Measurements from ENCODE around the gene JUP. TPM values are rescaled to one million over a fixed set of nuclear protein-coding genes. Genes with fewer than 3 reads are reported as not detected.
"Not testable (repeated sequence)": the region's sequence is repeated elsewhere in the genome, so short reads cannot be mapped to it uniquely, and the experiment has no call there.

JUP gene
- total and polyA plus RNA-seq, 8 donors: 31.1 to 93.5 (median 45.2) TPM

GRCh38 chr17:41777574-41778188 is 8.8 kb downstream of the JUP start:
- FAIRE-seq (no peak), DNase-seq (peak in 5 of 6 donors; percentile 72 to 85 (median 76)), ATAC-seq (peak; percentile 81 to 86 (median 84))
- 10 to 13% methylated on average over 12 of the region's 12 CpGs for WGBS, 2 donors
- H3K4me3 ChIP-seq: no peak overlapping the region
- intact Hi-C loops (cut with DNase I): no loop called here
- H3K27me3 ChIP-seq: no peaks in the 10 kb centered on the region
- TF ChIP-seq, protein P1, sequence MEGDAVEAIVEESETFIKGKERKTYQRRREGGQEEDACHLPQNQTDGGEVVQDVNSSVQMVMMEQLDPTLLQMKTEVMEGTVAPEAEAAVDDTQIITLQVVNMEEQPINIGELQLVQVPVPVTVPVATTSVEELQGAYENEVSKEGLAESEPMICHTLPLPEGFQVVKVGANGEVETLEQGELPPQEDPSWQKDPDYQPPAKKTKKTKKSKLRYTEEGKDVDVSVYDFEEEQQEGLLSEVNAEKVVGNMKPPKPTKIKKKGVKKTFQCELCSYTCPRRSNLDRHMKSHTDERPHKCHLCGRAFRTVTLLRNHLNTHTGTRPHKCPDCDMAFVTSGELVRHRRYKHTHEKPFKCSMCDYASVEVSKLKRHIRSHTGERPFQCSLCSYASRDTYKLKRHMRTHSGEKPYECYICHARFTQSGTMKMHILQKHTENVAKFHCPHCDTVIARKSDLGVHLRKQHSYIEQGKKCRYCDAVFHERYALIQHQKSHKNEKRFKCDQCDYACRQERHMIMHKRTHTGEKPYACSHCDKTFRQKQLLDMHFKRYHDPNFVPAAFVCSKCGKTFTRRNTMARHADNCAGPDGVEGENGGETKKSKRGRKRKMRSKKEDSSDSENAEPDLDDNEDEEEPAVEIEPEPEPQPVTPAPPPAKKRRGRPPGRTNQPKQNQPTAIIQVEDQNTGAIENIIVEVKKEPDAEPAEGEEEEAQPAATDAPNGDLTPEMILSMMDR (IDR thresholded peaks at IDR 0.05): no peak
- H3K4me1 ChIP-seq: peaks cover 28 to 71% (median 48%) of the 10 kb centered on the region in 3 donors
- no peaks in the 10 kb centered on the region for H3K36me3 ChIP-seq
- peak overlapping the region; percentile 88 to 97 (median 92) for H3K27ac ChIP-seq
- H3K9me3 ChIP-seq: no peaks in the 10 kb centered on the region

- no peak overlapping the region for H3K4me3 ChIP-seq
- H3K4me1 ChIP-seq: peaks cover 33 to 72% (median 49%) of the 10 kb centered on the region in 3 donors
- H3K27ac ChIP-seq: peak overlapping the region; percentile 88 to 97 (median 92)
- H3K9me3 ChIP-seq: no peaks in the 10 kb centered on the region
- H3K36me3 ChIP-seq: no peaks in the 10 kb centered on the region
- WGBS, 2 donors: 16 to 31% methylated on average over 4 of the region's 4 CpGs
- DNase-seq: no peak
- no peak for FAIRE-seq
- ATAC-seq: peak; percentile 11 to 45 (median 28)
- no peaks in the 10 kb centered on the region for H3K27me3 ChIP-seq
- intact Hi-C loops (cut with DNase I): no loop called here
- TF ChIP-seq, protein P1 (IDR thresholded peaks at IDR 0.05): no peak
Measured at GRCh38 chr17:41777157-41777573, 9.3 kb downstream of the JUP start.

- peak overlapping the region; percentile 23 to 97 (median 56) for H3K27ac ChIP-seq
- FAIRE-seq; ATAC-seq; H3K9me3 ChIP-seq; H3K4me3 ChIP-seq; H3K27me3 ChIP-seq; DNase-seq; H3K36me3 ChIP-seq; intact Hi-C loops (cut with DNase I): not testable (repeated sequence)
- peaks cover 37 to 72% (median 52%) of the 10 kb centered on the region in 3 donors for H3K4me1 ChIP-seq
- 85 to 88% methylated on average over 14 of the region's 14 CpGs for WGBS, 2 donors
Measured at GRCh38 chr17:41776262-41776900, 10.1 kb downstream of the JUP start.

GRCh38 chr17:41775394-41776226 is 10.9 kb downstream of the JUP start:
- FAIRE-seq (no peak), ATAC-seq (no peak), DNase-seq (no peak)
- H3K27ac ChIP-seq: peak overlapping the region; percentile 23 to 97 (median 56)
- H3K4me3 ChIP-seq: no peak overlapping the region
- 72 to 74% methylated on average over 11 to 12 of the region's 12 CpGs for WGBS, 2 donors
- intact Hi-C loops (cut with DNase I): no loop called here
- H3K4me1 ChIP-seq: peaks cover 37 to 72% (median 52%) of the 10 kb centered on the region in 3 donors
- TF ChIP-seq, protein P1 (IDR thresholded peaks at IDR 0.05): no peak
- no peaks in the 10 kb centered on the region for H3K27me3 ChIP-seq
- H3K9me3 ChIP-seq: no peaks in the 10 kb centered on the region
- peaks cover 0 to 11% (median 3%) of the 10 kb centered on the region in 3 donors for H3K36me3 ChIP-seq

- TF ChIP-seq, protein P1 (IDR thresholded peaks at IDR 0.05): no peak
- Histone ChIP-seq H3K27me3 (no peaks in the 10 kb centered on the region), H3K27ac (peak overlapping the region in 3 of 4 donors; percentile 38 to 76 (median 40)), H3K4me1 (peaks cover 37 to 61% (median 52%) of the 10 kb centered on the region in 3 donors), H3K9me3 (no peaks in the 10 kb centered on the region), H3K4me3 (no peak overlapping the region), H3K36me3 (peaks cover 5 to 27% (median 17%) of the 10 kb centered on the region in 3 donors)
- DNase-seq: no peak
- 58 to 61% methylated on average over 8 of the region's 8 CpGs for WGBS, 2 donors
- intact Hi-C loops (cut with DNase I): no loop called here
- FAIRE-seq: no peak
- ATAC-seq: no peak
Measured at GRCh38 chr17:41773731-41774193, 12.7 kb downstream of the JUP start.

Data from pancreas (tissue), 10 donors.